IMR-90 (cell line): ENCODE measurements around the gene CHIT1. TPM values are rescaled to one million over a fixed set of nuclear protein-coding genes. Genes with fewer than 3 reads are reported as not detected.
A peak's percentile ranks its signal among the peaks of the same experiment; 100 is the strongest.

ENCODE experiments used
- ATAC-seq: fragments of 200-7000 bp; cut with Tn5 transposase; 2 replicates; pipeline ENCODE4 v1.9.1; 2020; ENCODE audit warnings: low read depth, mild to moderate bottlenecking, moderate library complexity
- BruUV-seq: library from RNA; stranded (reverse); fragments of 400-500 nt; replicated peaks from 2 replicates; lab custom pipeline; 2021; lab: Mats Ljungman, UMichigan
- CTCF ChIA-PET: fragments of 300-600 bp; formaldehyde crosslinking; extraction: SDS; loops from one replicate; lab custom pipeline; 2021; ENCODE audit warnings: antibody characterized with exemption; lab: Yijun Ruan, JAX
- POLR2A ChIA-PET: fragments of 300-600 bp; sonication (Branson Sonifier 250); formaldehyde crosslinking; loops from one replicate; lab custom pipeline; 2022; ENCODE audit warnings: antibody characterized with exemption; ENCODE audit not compliant: unreplicated experiment; lab: Charles Lee
- DNase-seq: peaks from one replicate; pipeline ENCODE4 v3.0.0; 2013
- H2AFZ ChIP-seq: replicated peaks from 2 replicates; pipeline ENCODE3; 2013; ENCODE audit warnings: low read length, mild to moderate bottlenecking; ENCODE audit not compliant: poor library complexity
- H2AK5ac ChIP-seq: 2 replicates; pipeline ENCODE4 v1.6.1; 2013; ENCODE audit warnings: low read depth, low read length, inconsistent platforms
- H2AK9ac ChIP-seq: replicated peaks from 2 replicates; pipeline ENCODE3; 2013; ENCODE audit warnings: mild to moderate bottlenecking, low read depth, low read length, moderate library complexity; ENCODE audit not compliant: poor library complexity
- H2BK120ac ChIP-seq: 2 replicates; pipeline ENCODE4 v1.6.1; 2013; ENCODE audit warnings: low read depth, low read length, inconsistent platforms
- H2BK15ac ChIP-seq: 3 replicates; pipeline ENCODE4 v1.6.1; 2013; ENCODE audit warnings: low read depth, low read length, inconsistent platforms
- H2BK20ac ChIP-seq: 2 replicates; pipeline ENCODE4 v1.6.1; 2013; ENCODE audit warnings: low read depth, mild to moderate bottlenecking, inconsistent platforms, low read length, moderate library complexity
- H2BK5ac ChIP-seq: 2 replicates; pipeline ENCODE4 v1.6.1; 2013; ENCODE audit warnings: mild to moderate bottlenecking, low read depth, low read length, inconsistent platforms; ENCODE audit not compliant: poor library complexity, severe bottlenecking
- H3K14ac ChIP-seq: replicated peaks from 2 replicates; pipeline ENCODE4 v1.6.1; 2013; ENCODE audit warnings: low read depth, low read length, inconsistent platforms
- H3K18ac ChIP-seq: 2 replicates; pipeline ENCODE4 v1.6.1; 2013; ENCODE audit warnings: low read depth, low read length, control low read depth
- H3K23ac ChIP-seq: 2 replicates; pipeline ENCODE4 v1.6.1; 2013; ENCODE audit warnings: low read depth, low read length, inconsistent platforms
- H3K27ac ChIP-seq: 2 replicates; pipeline ENCODE4 v1.5.1; 2013; ENCODE audit warnings: mild to moderate bottlenecking, control low read depth, low read length; ENCODE audit not compliant: insufficient read depth
- H3K27me3 ChIP-seq: 2 replicates; pipeline ENCODE4 v1.6.1; 2013; ENCODE audit warnings: low read length; ENCODE audit not compliant: control insufficient read depth, insufficient read depth
- H3K36me3 ChIP-seq: 2 replicates; pipeline ENCODE4 v1.6.1; 2013; ENCODE audit warnings: low read length, mixed read lengths; ENCODE audit not compliant: control insufficient read depth, insufficient read depth
- H3K4ac ChIP-seq: 2 replicates; pipeline ENCODE4 v1.6.1; 2013; ENCODE audit warnings: low read depth, low read length, inconsistent platforms
- H3K4me1 ChIP-seq: 2 replicates; pipeline ENCODE4 v1.6.1; 2013; ENCODE audit warnings: low read length, mixed read lengths; ENCODE audit not compliant: control insufficient read depth, insufficient read depth
- H3K4me2 ChIP-seq: 2 replicates; pipeline ENCODE4 v1.6.1; 2013; ENCODE audit warnings: low read depth, mild to moderate bottlenecking, control low read depth, low read length, moderate library complexity
- H3K4me3 ChIP-seq: 2 replicates; pipeline ENCODE4 v1.5.1; 2013; ENCODE audit warnings: low read depth, mild to moderate bottlenecking, control low read depth, low read length, moderate library complexity; ENCODE audit not compliant: insufficient read depth
- H3K56ac ChIP-seq: 2 replicates; pipeline ENCODE4 v1.6.1; 2013; ENCODE audit warnings: low read length, inconsistent platforms; ENCODE audit not compliant: insufficient read depth; ENCODE audit errors: extremely low read depth
- H3K79me1 ChIP-seq, 2 experiments: 2 replicates each; pipeline ENCODE4 v1.6.1; 2013; ENCODE audit warnings: low read length in 2 of 2, inconsistent platforms in 1 of 2, low read depth in 1 of 2
- H3K9ac ChIP-seq: 2 replicates; pipeline ENCODE4 v1.6.1; 2013; ENCODE audit warnings: low read depth, low read length, control low read depth
- H3K9me1 ChIP-seq: 2 replicates; pipeline ENCODE4 v1.6.1; 2013; ENCODE audit warnings: low read length, inconsistent platforms; ENCODE audit not compliant: insufficient read depth
- H3K9me3 ChIP-seq: 2 replicates; pipeline ENCODE4 v1.6.1; 2013; ENCODE audit warnings: low read length; ENCODE audit not compliant: control insufficient read depth, insufficient read depth
- H4K20me1 ChIP-seq: 2 replicates; pipeline ENCODE4 v1.6.1; 2013; ENCODE audit warnings: low read length, inconsistent platforms; ENCODE audit not compliant: insufficient read depth
- H4K5ac ChIP-seq: 2 replicates; pipeline ENCODE4 v1.6.1; 2013; ENCODE audit warnings: mild to moderate bottlenecking, low read depth, low read length, control low read depth
- H4K8ac ChIP-seq, 2 experiments: 2 replicates each; pipeline ENCODE4 v1.6.1; 2013; ENCODE audit warnings: low read depth in 2 of 2, low read length in 2 of 2, control low read depth in 1 of 2, inconsistent platforms in 1 of 2
- H4K91ac ChIP-seq: 2 replicates; pipeline ENCODE4 v1.6.1; 2013; ENCODE audit warnings: low read depth, low read length, inconsistent platforms; ENCODE audit not compliant: insufficient read depth
- BHLHE40 ChIP-seq: fragments of 150-350 bp; IDR thresholded peaks from 2 replicates; pipeline ENCODE4 v1.6.1; 2016; ENCODE audit warnings: mild to moderate bottlenecking, low read depth, low read length
- MAFK ChIP-seq: IDR thresholded peaks from 2 replicates; pipeline ENCODE4 v1.6.1; 2012; ENCODE audit warnings: low read depth, low read length, improper control_type of control experiment
- MAZ ChIP-seq: IDR thresholded peaks from 2 replicates; pipeline ENCODE4 v1.6.1; 2012; ENCODE audit warnings: low read depth, mild to moderate bottlenecking, low read length, improper control_type of control experiment, moderate library complexity, borderline replicate concordance
- POLR2A ChIP-seq: IDR thresholded peaks from 2 replicates; pipeline ENCODE4 v1.6.1; 2012; ENCODE audit warnings: mild to moderate bottlenecking, low read depth, low read length
- RAD21 ChIP-seq: IDR thresholded peaks from 2 replicates; pipeline ENCODE4 v1.6.1; 2012; ENCODE audit warnings: low read length, improper control_type of control experiment
- RCOR1 ChIP-seq: IDR thresholded peaks from 2 replicates; pipeline ENCODE4 v1.6.1; 2012; ENCODE audit warnings: mild to moderate bottlenecking, low read length, improper control_type of control experiment; ENCODE audit not compliant: insufficient replicate concordance
- SMC3 ChIP-seq: fragments of 150-350 bp; IDR thresholded peaks from 2 replicates; pipeline ENCODE4 v1.6.1; 2016; ENCODE audit warnings: low read depth, mild to moderate bottlenecking, antibody characterized with exemption, low read length, moderate library complexity
- WGBS, 2 experiments: methylation state at CpG; one replicate each; pipeline versions ENCODE4 v1.1.5 to v1.1.7; 2013; ENCODE audit warnings: missing lambda C conversion rate in 2 of 2; ENCODE audit not compliant: insufficient read length in 1 of 2; ENCODE audit errors: extremely low coverage in 2 of 2; 5-methylcytosine and 5-hydroxymethylcytosine counted together
- dilution Hi-C: fragments of 300-500 bp; cut with HindIII; formaldehyde crosslinking; loops from one replicate; pipeline ENCODE4 v1.14.3; 2018; ENCODE audit warnings: low sequenced_read_pairs; ENCODE audit not compliant: unreplicated experiment
- in situ Hi-C: fragments of 300-500 bp; cut with MboI; formaldehyde crosslinking; loops from 3 replicates; pipeline ENCODE4 v1.14.3; 2019; ENCODE audit warnings: low sequenced_read_pairs, inconsistent platforms, mixed read lengths
- intact Hi-C: fragments of 100-400 bp; cut with micrococcal nuclease; formaldehyde crosslinking; loops from 2 replicates; pipeline ENCODE4 v1.10.0; 2022
- polyA plus RNA-seq, 3 experiments: library from polyadenylated mRNA; depleted of rRNA; stranded (reverse); fragments of >200 nt; gene quantifications; 2 replicates each; pipeline ENCODE4 v1.2.3, GENCODE V29; 2012; ENCODE audit warnings: low replicate concordance in 1 of 3
- total RNA-seq: library from RNA; depleted of rRNA; stranded (reverse); fragments of >200 nt; gene quantifications from 2 replicates; pipeline ENCODE4 v1.2.3, GENCODE V29; 2012
- TF ChIP-seq, protein P1 (sequence below): fragments of 150-350 bp; IDR thresholded peaks from 2 replicates; pipeline ENCODE4 v1.6.1; 2017; ENCODE audit warnings: mild to moderate bottlenecking, antibody characterized with exemption, low read length, low read depth
- TF ChIP-seq, protein P2 (sequence below): conservative IDR thresholded peaks from 2 replicates; pipeline ENCODE4 v1.5.1; 2012; ENCODE audit warnings: mild to moderate bottlenecking, low read depth, low read length, improper control_type of control experiment

Gene CHIT1
- total and polyA plus RNA-seq, 2 of the 4 experiments (the other 2 are of a cell fraction), result not detected

DNA sequence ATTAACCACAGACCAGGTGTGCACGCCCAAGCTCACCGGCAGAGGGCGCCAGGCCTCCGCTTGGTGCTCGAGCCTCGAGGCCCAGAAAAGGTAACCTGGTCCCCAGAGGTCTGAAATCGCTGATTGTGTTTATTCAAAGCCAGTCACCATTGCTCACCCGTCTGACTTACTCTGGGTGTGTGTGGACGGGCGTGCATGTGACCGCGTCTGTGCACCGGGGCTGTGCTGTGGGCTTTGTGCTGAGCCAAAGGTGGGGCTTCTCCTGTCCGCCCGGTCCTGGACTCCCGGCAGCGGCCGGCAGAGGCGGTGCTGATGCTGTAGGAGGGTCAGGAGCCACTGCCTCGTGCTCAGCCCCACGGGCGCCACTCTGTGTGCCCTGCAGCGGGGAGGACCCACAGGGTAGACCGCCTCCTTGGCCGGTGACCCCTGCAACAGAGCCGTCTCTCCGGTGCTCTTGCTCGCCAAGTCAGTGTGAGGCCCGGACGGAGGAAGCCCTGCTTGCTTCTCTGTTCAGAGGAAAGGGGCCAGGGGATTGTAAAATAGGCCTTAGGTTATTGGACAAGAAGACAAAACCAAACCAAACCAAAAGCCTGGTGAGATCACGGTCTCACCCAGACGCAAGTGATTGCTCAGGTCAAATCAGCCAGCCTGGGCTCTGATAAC is 43.9 kb upstream of the CHIT1 start:
- POLR2A ChIA-PET, result no interaction called here
- H2AK5ac ChIP-seq, result no peak overlapping the region
- no peak overlapping the region for H2BK120ac ChIP-seq
- no peak overlapping the region for H3K18ac ChIP-seq
- BruUV-seq, result no TSS peak
- intact Hi-C loops, result loop anchor here (1.0 to 2.0 kb wide), 4 partner anchors 32 to 214 kb away; partner anchors contain the start of gene BTG2
- TF ChIP-seq BHLHE40 (peak; percentile 69), POLR2A (no peak), SMC3 (peak; percentile 95), MAFK (peak; percentile 61), MAZ (no peak), RCOR1 (peak; percentile 47), RAD21 (peak; percentile 94)
- TF ChIP-seq, protein P1, sequence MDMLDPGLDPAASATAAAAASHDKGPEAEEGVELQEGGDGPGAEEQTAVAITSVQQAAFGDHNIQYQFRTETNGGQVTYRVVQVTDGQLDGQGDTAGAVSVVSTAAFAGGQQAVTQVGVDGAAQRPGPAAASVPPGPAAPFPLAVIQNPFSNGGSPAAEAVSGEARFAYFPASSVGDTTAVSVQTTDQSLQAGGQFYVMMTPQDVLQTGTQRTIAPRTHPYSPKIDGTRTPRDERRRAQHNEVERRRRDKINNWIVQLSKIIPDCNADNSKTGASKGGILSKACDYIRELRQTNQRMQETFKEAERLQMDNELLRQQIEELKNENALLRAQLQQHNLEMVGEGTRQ, result peak; percentile 46; the same call in 1 of the 2 replicates
- TF ChIP-seq, protein P2, sequence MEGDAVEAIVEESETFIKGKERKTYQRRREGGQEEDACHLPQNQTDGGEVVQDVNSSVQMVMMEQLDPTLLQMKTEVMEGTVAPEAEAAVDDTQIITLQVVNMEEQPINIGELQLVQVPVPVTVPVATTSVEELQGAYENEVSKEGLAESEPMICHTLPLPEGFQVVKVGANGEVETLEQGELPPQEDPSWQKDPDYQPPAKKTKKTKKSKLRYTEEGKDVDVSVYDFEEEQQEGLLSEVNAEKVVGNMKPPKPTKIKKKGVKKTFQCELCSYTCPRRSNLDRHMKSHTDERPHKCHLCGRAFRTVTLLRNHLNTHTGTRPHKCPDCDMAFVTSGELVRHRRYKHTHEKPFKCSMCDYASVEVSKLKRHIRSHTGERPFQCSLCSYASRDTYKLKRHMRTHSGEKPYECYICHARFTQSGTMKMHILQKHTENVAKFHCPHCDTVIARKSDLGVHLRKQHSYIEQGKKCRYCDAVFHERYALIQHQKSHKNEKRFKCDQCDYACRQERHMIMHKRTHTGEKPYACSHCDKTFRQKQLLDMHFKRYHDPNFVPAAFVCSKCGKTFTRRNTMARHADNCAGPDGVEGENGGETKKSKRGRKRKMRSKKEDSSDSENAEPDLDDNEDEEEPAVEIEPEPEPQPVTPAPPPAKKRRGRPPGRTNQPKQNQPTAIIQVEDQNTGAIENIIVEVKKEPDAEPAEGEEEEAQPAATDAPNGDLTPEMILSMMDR, result peak; percentile 90
- no peak overlapping the region for H3K9ac ChIP-seq
- H3K23ac ChIP-seq, result no peak overlapping the region
- no peak overlapping the region for H2BK5ac ChIP-seq
- peak overlapping the region; percentile 89 for H2AFZ ChIP-seq
- DNase-seq (peak; percentile 82), ATAC-seq (peak; percentile 75)
- H3K27me3 ChIP-seq, result no peaks in the 10 kb centered on the region; the same call in 1 of the 2 replicates
- H3K14ac ChIP-seq, result no peak overlapping the region
- no peak overlapping the region for H3K4ac ChIP-seq
- H3K27ac ChIP-seq, result no peak overlapping the region
- WGBS, 2 experiments, result 11% methylated on average over 13 of the region's 32 CpGs; no CpG with 5 or more reads in 1 of the 2 experiments
- no peaks in the 10 kb centered on the region for H3K36me3 ChIP-seq
- H4K20me1 ChIP-seq, result no peaks in the 10 kb centered on the region
- no peaks in the 10 kb centered on the region for H3K79me1 ChIP-seq
- H3K4me2 ChIP-seq, result peak overlapping the region; percentile 47
- no peaks in the 10 kb centered on the region; the same call in 1 of the 2 replicates for H3K9me1 ChIP-seq
- no peaks in the 10 kb centered on the region for H3K9me3 ChIP-seq
- dilution Hi-C loops, result no loop called here
- in situ Hi-C loops, result loop anchor here (5.0 to 10.0 kb wide), 3 partner anchors 64 to 214 kb away; no protein-coding TSS in a partner anchor
- H4K91ac ChIP-seq, result no peak overlapping the region
- CTCF ChIA-PET, result interaction anchor here (0.5 to 1.1 kb wide), 16 partner anchors 9 to 214 kb away, joined by 3 to 8 read pairs (median 3); no protein-coding TSS in a partner anchor
- H3K56ac ChIP-seq, result no peak overlapping the region
- H4K5ac ChIP-seq, result no peak overlapping the region
- peaks cover 10% of the 10 kb centered on the region; the same call in 1 of the 2 replicates for H3K4me1 ChIP-seq
- peak overlapping the region; percentile 62 for H2AK9ac ChIP-seq
- H2BK15ac ChIP-seq, result no peak overlapping the region
- no peak overlapping the region for H2BK20ac ChIP-seq
- no peak overlapping the region for H4K8ac ChIP-seq
- no peak overlapping the region for H3K4me3 ChIP-seq
